ENCODE data around the gene BCDIN3D. TPM values are rescaled to one million over a fixed set of nuclear protein-coding genes. Genes with fewer than 3 reads are reported as not detected.

BCDIN3D gene
- total RNA-seq, 1 experiment from 2014 or later = 3.3 TPM

DNA sequence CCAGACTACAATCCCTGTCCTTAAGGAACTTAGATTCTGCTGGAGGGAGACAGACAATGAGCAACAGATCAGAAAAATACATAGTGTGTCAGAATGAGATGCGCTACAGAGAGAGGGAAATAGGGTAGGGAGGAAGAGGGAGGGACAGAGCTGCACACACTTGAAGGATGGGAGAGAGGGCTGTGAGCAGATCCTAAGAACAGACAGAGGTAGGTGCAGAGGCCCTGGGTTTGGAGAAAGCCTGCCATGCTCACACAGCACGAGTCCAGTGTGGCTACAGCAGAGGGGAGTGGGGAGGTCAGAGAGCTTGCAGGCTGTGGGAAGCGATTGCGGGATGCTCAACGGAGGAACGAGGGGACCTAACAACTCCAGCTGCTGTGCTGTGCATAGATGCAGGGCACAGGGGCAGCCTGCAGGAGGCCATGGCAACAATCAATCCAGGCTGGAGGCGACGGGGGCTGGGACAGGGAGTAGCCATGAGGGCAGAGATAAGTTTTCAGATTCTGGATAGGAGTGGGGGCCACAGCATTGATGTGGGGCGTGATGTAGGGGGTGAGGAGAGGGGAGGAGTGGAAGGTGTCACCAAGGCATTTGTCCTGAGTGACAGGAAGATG lies 40.1 kb upstream of the BCDIN3D start:
- H3K9ac ChIP-seq (ENCODE audit: extremely low read depth, insufficient read length, low read length) = no peak overlapping the region
- no peak overlapping the region for H3T11ph ChIP-seq (ENCODE audit: low read length)
- Mint-ChIP-seq H3K27ac (peak overlapping the region in 2 of 3 experiments; percentile 4 to 27; a peak in 5 of 7 replicates), H3K9me3 (peaks cover 25 to 26% of the 10 kb centered on the region in 2 experiments), H3K36me3 (ENCODE audit: insufficient read depth in 1 of 3, low read depth in 3 of 3) (peaks cover 0 to 2% (median 0%) of the 10 kb centered on the region in 3 experiments; a peak in 1 of 7 replicates), H3K4me3 (peak overlapping the region; percentile 18 to 21; a peak in 4 of 5 replicates), H3K27me3 (ENCODE audit: low read depth) (peaks cover 12% of the 10 kb centered on the region), H3K4me1 (peaks cover 54 to 60% of the 10 kb centered on the region in 2 experiments)
- H2BK15ac ChIP-seq (ENCODE audit: low read depth, low read length) = no peak overlapping the region
- no peak overlapping the region for H3K23ac ChIP-seq (ENCODE audit: insufficient read length, low read depth, low read length)
- H3K56ac ChIP-seq (ENCODE audit: insufficient read length, low read depth, low read length) = no peak overlapping the region
- H2AK5ac ChIP-seq (ENCODE audit: insufficient read length, low read length) = no peak overlapping the region
- H2AFZ ChIP-seq (ENCODE audit: low read length) = no peak overlapping the region
- H2BK20ac ChIP-seq (ENCODE audit: low read depth, low read length, poor library complexity, severe bottlenecking) = no peak overlapping the region
- H3K14ac ChIP-seq (ENCODE audit: insufficient read depth, low read length) = no peak overlapping the region
- no peak overlapping the region for H3K4ac ChIP-seq (ENCODE audit: low read depth, low read length)
- H4K20me1 ChIP-seq (ENCODE audit: control insufficient read depth, insufficient read depth, insufficient read length) = no peaks in the 10 kb centered on the region
- H2BK120ac ChIP-seq (ENCODE audit: low read depth, low read length, poor library complexity, severe bottlenecking) = no peak overlapping the region
- H3K27ac ChIP-seq (ENCODE audit: insufficient read length, low read depth, low read length) = no peak overlapping the region
- H3K23me2 ChIP-seq (ENCODE audit: insufficient read length, low read depth, low read length, poor library complexity, severe bottlenecking) = no peaks in the 10 kb centered on the region
- H3K18ac ChIP-seq (ENCODE audit: insufficient read length, low read depth, low read length) = no peak overlapping the region
- no peaks in the 10 kb centered on the region for H3K79me1 ChIP-seq (ENCODE audit: insufficient read depth, low read depth, low read length, poor library complexity, severe bottlenecking)
- H3K79me2 ChIP-seq (ENCODE audit: insufficient read depth, low read length) = no peaks in the 10 kb centered on the region
- no peak overlapping the region for H2BK12ac ChIP-seq (ENCODE audit: insufficient read length, low read depth, low read length)
- no peaks in the 10 kb centered on the region for H3K9me3 ChIP-seq (ENCODE audit: control insufficient read depth, low read depth, low read length)
- H3K27me3 ChIP-seq (ENCODE audit: insufficient read depth, low read length) = no peaks in the 10 kb centered on the region
- no peak overlapping the region for H3K4me2 ChIP-seq (ENCODE audit: insufficient read depth, insufficient read length, low read length)
- peaks cover 6% of the 10 kb centered on the region; the same call in 1 of the 2 replicates for H3K4me1 ChIP-seq (ENCODE audit: insufficient read depth, low read length)
- DNase-seq = no peak
- TF ChIP-seq, protein P1, sequence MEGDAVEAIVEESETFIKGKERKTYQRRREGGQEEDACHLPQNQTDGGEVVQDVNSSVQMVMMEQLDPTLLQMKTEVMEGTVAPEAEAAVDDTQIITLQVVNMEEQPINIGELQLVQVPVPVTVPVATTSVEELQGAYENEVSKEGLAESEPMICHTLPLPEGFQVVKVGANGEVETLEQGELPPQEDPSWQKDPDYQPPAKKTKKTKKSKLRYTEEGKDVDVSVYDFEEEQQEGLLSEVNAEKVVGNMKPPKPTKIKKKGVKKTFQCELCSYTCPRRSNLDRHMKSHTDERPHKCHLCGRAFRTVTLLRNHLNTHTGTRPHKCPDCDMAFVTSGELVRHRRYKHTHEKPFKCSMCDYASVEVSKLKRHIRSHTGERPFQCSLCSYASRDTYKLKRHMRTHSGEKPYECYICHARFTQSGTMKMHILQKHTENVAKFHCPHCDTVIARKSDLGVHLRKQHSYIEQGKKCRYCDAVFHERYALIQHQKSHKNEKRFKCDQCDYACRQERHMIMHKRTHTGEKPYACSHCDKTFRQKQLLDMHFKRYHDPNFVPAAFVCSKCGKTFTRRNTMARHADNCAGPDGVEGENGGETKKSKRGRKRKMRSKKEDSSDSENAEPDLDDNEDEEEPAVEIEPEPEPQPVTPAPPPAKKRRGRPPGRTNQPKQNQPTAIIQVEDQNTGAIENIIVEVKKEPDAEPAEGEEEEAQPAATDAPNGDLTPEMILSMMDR (conservative IDR thresholded peaks at IDR 0.05) = peak; percentile 40
- H4K5ac ChIP-seq (ENCODE audit: insufficient read length, low read depth, low read length) = no peak overlapping the region
- H4K91ac ChIP-seq (ENCODE audit: insufficient read length, low read depth, low read length) = no peak overlapping the region
- H4K8ac ChIP-seq (replicated peaks; ENCODE audit: insufficient read length, low read depth, low read length) = no peak overlapping the region
- no CpG with 5 or more reads among the region's 9 CpGs for WGBS (ENCODE audit: extremely low coverage, insufficient read length, low lambda C conversion rate)
- H2BK5ac ChIP-seq (ENCODE audit: insufficient read length, low read length) = no peak overlapping the region
